Measurements from ENCODE around the gene ENO2.

The ENO2 gene

DNA sequence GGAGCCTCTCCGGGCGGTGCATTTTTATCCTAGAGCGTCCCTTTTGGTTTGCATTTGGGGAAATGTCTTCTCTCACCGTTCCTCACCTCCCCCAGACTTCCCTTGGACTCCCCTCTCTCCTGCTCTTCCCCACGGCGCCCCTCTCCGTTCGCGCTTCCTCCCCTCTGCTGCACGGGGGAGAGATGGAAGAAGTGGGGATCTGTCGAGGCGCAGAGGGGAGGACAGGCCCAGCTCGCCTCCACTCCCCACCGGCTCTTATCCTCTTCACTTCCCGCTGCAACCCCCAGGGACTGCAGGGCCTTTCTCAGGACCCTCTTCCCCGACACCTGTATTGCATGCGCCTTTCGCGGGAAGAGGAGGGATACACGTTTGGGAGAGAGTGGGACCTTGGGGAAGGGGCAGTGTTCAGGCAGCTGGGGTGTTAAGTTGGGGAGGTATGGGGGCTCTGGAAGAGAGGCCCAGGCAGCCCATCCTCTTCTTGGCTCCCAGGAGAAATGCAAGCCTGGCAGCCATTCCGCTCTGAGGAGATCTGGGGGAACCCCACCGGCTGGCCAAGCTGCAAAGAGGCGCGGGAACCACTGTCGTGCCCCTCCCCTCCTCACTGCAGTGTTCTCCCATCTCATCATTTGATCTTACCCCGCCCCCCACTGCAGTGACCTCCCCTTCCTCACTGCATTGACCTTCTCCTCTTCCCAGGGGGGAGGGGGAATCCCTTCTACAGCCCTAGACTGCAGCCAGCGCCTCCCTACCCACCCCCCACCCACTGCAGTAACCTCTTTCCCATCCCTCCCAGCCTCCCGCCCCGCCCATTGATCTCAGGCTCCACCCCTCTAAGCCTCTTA, 788 bp downstream of the ENO2 start:
- DNase-seq = no peak

DNA sequence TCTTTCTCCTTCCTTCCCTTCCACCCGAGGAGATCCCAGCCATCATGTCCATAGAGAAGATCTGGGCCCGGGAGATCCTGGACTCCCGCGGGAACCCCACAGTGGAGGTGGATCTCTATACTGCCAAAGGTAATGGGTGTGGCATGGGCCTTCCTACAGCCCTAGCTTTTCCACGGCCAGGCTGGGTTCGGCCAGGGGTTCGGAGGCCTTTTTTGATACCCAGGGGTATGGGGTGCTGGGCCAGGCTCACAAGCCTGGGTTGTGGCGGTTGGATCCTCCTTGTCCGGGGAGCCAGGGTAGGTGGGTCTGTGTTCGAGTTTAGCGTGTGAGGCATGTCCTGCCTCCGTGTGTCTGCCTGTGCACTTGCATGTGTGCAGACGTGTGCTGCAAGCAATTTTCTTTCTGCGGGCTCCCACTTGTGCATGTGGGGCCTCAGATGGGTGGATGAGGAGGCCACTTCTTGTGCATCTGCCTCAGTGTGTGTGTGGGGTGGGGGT, 1.5 kb downstream of the ENO2 start:
- no peak for DNase-seq

- DNase-seq = no peak
Observed at GRCh38 chr12:6916426-6917200, 2.2 kb downstream of the ENO2 start.

DNA sequence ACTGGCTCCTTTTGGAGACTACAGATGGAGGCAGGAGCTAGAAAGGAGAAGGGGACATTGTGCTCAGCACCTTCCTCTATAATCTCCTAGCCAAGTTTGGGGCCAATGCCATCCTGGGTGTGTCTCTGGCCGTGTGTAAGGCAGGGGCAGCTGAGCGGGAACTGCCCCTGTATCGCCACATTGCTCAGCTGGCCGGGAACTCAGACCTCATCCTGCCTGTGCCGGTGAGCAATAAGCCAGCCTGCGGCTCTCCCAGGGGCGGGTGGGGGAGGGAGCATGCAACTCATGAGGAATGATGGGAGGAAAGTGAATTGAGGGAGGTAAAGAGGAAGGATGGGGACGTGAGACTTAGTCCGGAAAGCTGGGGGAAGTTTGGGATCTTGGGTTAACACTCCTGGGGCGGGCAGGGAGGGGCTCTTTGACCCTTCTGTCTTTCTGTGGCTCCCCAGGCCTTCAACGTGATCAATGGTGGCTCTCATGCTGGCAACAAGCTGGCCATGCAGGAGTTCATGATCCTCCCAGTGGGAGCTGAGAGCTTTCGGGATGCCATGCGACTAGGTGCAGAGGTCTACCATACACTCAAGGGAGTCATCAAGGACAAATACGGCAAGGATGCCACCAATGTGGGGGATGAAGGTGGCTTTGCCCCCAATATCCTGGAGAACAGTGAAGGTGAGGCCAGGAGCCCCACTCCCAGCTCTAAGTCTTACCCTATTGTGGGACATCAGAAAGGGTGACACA, 3.3 kb downstream of the ENO2 start:
- no peak for DNase-seq

DNA sequence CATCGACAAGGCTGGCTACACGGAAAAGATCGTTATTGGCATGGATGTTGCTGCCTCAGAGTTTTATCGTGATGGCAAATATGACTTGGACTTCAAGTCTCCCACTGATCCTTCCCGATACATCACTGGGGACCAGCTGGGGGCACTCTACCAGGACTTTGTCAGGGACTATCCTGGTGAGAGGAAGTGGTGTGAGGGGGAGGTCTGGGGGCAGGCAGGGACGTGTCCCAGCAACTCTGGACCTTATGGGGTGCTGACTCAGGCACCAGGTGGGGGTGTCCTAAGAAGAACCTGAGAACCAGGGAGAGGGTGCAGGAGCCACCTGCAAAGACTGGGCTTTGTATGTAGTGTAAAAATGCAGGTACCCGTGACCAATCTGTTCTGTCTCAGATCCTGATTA, 5.2 kb downstream of the ENO2 start:
- DNase-seq = no peak

- no peak for DNase-seq
Observed at GRCh38 chr12:6921539-6921938, 7.2 kb downstream of the ENO2 start.

DNA sequence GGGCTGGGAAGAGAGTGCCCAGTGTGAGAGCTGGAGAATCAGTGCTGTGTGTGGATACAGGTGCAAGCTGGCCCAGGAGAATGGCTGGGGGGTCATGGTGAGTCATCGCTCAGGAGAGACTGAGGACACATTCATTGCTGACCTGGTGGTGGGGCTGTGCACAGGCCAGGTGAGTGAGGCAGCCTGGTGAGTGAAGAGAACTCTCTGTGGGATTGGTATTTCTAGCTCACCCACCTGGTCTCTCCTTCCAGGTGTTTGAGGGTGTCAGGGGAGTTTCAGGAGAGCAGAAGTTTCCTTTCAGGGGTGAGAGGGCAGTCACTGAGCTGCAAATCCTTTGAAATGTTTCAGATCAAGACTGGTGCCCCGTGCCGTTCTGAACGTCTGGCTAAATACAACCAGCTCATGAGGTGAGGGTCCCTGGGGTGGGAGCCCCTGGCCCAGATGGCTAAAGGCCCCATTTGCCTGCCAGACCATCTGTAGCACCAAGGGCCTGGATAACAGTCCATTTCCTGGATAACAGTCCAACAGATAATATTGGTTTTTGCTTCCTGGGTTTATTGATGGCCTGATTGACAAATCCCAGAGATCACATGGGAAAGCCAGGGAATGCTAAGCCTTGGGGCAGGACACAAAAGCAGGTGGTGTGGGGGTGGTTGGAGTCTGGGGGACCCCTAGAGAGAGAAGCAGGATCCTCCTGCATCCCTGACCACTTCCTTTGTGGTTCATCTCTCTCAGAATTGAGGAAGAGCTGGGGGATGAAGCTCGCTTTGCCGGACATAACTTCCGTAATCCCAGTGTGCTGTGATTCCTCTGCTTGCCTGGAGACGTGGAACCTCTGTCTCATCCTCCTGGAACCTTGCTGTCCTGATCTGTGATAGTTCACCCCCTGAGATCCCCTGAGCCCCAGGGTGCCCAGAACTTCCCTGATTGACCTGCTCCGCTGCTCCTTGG, 7.9 kb downstream of the ENO2 start:
- no peak for DNase-seq

DNA sequence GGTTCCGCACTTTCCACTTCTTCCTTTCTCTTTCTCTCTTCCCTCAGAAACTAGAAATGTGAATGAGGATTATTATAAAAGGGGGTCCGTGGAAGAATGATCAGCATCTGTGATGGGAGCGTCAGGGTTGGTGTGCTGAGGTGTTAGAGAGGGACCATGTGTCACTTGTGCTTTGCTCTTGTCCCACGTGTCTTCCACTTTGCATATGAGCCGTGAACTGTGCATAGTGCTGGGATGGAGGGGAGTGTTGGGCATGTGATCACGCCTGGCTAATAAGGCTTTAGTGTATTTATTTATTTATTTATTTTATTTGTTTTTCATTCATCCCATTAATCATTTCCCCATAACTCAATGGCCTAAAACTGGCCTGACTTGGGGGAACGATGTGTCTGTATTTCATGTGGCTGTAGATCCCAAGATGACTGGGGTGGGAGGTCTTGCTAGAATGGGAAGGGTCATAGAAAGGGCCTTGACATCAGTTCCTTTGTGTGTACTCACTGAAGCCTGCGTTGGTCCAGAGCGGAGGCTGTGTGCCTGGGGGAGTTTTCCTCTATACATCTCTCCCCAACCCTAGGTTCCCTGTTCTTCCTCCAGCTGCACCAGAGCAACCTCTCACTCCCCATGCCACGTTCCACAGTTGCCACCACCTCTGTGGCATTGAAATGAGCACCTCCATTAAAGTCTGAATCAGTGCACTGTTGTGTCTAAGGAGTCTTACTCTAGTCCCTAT, 8.8 kb downstream of the ENO2 start:
- no peak for DNase-seq

GRCh38 chr12:6923851-6924250, 9.5 kb downstream of the ENO2 start:
- no peak for DNase-seq

- no peak for DNase-seq
Observed at GRCh38 chr12:6925239-6925539, 10.8 kb downstream of the ENO2 start.

DNA sequence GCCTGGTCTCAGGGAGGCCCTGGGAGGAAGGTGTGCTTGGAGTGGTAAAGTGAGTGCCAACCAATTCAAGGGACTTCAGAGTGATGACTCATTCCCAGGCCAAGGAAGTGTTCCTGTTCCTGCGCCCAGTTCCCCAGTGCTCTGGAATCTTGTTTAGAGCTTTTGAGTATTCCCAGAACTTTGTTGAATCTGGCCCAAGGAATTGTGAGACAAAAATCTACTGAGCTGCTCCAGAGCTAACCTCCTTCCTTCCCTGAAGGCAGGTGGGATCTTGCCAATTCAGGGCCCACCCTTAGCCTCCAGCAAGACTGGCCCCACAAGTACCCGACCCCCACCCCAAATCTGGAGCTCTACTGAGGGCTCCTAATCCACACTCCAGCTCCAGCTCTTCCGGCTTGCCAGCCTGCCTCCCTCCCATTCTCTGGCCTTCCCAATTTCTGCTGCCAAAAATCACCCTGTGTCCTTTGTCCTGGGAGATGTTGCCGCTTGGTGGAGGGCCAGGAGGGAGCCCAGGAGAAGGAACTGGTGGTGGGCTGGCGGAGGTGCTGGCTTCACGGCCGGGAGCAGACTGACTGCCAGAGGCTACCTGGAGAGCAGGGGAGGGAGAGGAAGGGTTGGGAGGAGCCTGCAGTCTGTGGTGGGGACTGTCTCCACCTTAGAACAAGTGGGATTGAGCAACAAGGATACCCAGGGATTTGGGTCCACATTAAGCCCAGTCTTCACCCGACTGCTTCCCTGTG, 11.3 kb downstream of the ENO2 start:
- DNase-seq = no peak

DNA sequence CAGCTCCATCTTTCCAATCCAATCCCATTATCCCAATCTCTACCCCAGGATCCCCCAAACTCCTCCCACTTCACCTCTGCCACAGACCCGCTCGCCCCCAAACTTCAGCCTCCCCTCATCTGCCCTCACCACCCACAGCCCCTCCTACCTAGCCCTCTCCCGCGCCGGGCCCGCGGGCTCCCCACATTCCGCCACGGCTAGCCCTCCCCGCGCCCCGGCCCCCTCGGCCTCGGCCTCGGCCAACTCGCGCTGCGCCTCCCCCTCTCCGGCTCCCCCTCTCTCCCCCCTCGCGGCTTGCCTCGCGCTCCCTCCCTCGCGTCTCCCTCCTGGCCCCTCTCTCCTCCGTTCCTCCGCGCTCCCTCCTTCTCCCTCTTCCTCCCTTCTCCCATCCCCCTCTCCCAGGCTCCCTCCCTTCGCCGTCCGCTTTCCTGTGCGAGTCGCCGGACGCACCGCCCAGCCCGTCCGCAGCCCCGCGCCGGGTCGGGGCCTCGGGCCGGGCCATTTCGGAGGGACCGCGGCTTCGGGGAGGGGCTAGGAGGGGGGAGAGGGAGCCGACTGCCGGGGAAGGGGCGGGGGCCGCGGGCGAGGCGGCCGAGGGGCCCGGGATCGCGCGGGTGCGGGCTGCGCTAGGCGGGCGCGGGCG, 13.1 kb downstream of the ENO2 start, which contains the start of gene ATN1:
ATN1 (plus strand) TSS at position 581 of the 643 bp plus-strand sequence. CDS start 6,043 bp downstream, outside the sequence.
- DNase-seq = no peak

- DNase-seq = no peak
Observed at GRCh38 chr12:6928022-6928702, 13.8 kb downstream of the ENO2 start.

- no peak for DNase-seq
Observed at GRCh38 chr12:6928703-6929407, 14.5 kb downstream of the ENO2 start.

- DNase-seq = no peak
Observed at GRCh38 chr12:6929466-6930452, 15.4 kb downstream of the ENO2 start.

DNA sequence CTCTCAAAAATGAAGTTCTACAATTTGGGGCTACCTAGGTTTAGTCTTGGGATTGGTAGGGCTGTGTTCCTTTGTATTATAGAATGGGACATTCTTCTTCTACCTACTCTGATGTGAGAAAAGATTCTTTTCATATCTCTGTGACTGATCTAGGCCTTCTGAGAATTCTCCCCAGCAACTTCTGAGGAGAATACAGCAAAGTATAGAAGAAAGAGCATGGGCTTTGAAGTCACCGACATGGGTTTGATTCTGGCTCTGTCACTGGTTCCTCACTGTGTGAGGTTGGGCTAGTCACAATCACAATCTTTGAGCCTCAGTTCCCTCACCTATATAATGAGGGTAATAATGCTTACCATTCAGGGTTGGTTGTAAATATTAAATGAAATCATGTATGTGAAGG, 18.4 kb downstream of the ENO2 start:
- DNase-seq = no peak

GRCh38 chr12:6934110-6934509, 19.7 kb downstream of the ENO2 start:
- DNase-seq = no peak
